Esophagus squamous epithelium (tissue), 5 donors: ENCODE measurements around the gene PLCH2. TPM values are rescaled to one million over a fixed set of nuclear protein-coding genes. Genes with fewer than 3 reads are reported as not detected.

Experiments used
- DNase-seq: peaks from one replicate; lab custom pipeline; 2025; lab: John Stamatoyannopoulos, UW
- H3K27ac ChIP-seq, 4 donors: fragments of 200-600 bp; sonication (generic); one replicate each; pipeline ENCODE4 v1.5.1; 2016 to 2019; ENCODE audit warnings: mild to moderate bottlenecking in 1 of 4
- H3K27me3 ChIP-seq, 4 donors: fragments of 200-600 bp; sonication (generic); 1 replicate in 3 of 4; 2 replicates in 1 of 4; pipeline versions ENCODE4 v1.5.1 to v1.6.0; 2017 to 2021; ENCODE audit warnings: antibody characterized with exemption in 1 of 4
- H3K36me3 ChIP-seq, 3 donors: fragments of 200-600 bp; sonication (generic); one replicate each; pipeline ENCODE4 v1.5.1; 2016 to 2019
- H3K4me1 ChIP-seq, 3 donors: fragments of 200-600 bp; sonication (generic); one replicate each; pipeline ENCODE4 v1.5.1; 2017 to 2019
- H3K4me3 ChIP-seq, 4 donors: fragments of 200-600 bp; sonication (generic); 1 replicate in 3 of 4; 2 replicates in 1 of 4; pipeline ENCODE4 v1.5.1; 2016 to 2019; ENCODE audit warnings: mild to moderate bottlenecking in 2 of 4, moderate library complexity in 1 of 4
- H3K9me3 ChIP-seq, 3 donors: fragments of 200-600 bp; sonication (generic); one replicate each; pipeline ENCODE4 v1.5.1; 2016 to 2019
- POLR2A ChIP-seq, 4 donors: fragments of 450-650 bp; IDR thresholded peaks; one replicate each; pipeline ENCODE4 v1.6.1; 2017; ENCODE audit warnings: antibody characterized with exemption in 4 of 4, mild to moderate bottlenecking in 4 of 4, moderate library complexity in 3 of 4
- WGBS, 2 donors: methylation state at CpG; one replicate each; pipeline ENCODE4 v1.1.5; 2018; 5-methylcytosine and 5-hydroxymethylcytosine counted together
- intact Hi-C: fragments of 100-400 bp; cut with DNase I; formaldehyde crosslinking; loops from one replicate; pipeline ENCODE4 v1.15.0; 2022
- total RNA-seq, 4 donors: library from RNA; depleted of rRNA; stranded (reverse); fragments of >200 nt; gene quantifications; one replicate each; pipeline ENCODE4 v1.1.0, GENCODE V29; 2016
- TF ChIP-seq, protein P1 (sequence below), 6 experiments: fragments of 450-650 bp in 4 of 6; fragments of 200-600 bp in 2 of 6; sonication (generic) in 2 of 6; IDR thresholded peaks; one replicate each; pipeline ENCODE4 v1.5.1; 2016 to 2019; ENCODE audit warnings: antibody characterized with exemption in 6 of 6, mild to moderate bottlenecking in 4 of 6, moderate library complexity in 4 of 6
- donor health status: DM: yes; HTN: yes; CAD: no.

The PLCH2 gene
- total RNA-seq, 4 donors from 2014 or later, result 26.1 to 34.3 (median 31.5) TPM

DNA sequence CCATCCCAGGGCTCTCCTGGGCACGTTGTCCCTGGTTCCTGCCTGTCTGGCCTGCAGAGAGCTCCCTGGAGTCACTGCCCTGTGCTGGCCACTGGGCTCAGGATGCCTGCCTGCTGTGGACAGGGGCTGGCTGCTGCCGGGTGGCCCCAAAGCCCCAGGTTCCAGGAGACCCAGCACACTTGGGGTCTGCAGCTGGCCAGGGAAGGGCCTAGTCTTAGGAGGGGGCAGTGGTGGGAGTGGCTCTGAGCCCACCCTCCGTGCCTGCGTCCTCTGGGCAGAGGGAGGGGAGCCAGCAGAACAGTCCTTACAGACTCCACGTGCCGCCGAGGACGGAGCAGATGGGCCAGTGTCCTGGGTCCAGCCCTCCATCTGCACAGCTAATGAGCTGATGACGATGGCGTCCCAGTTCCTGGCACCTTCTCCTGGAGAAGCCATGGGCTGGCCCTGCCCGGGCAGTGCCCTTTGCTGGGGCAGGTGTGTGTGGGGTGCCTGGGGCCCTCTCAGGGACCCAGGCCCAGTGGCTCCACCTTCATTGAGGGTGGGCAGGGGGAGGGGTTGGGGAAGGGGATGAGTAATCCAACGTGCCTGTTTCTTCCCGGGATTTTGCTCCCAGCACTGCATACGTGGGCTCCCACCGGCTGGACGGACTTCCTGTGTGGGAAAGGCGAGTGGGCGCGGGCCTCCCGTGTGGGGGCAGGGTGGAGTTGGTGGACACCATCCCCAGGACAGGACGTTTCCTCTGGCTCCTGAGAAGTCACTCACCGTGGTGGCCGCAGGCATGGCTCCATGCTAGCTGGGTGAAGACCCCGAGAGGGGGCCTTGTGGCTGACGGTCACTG, 6.8 kb upstream of the PLCH2 start:
- intact Hi-C loops, result no loop called here
- H3K27ac ChIP-seq, result no peak overlapping the region
- DNase-seq, result no peak
- WGBS, 2 donors, result 35 to 69% methylated on average over 3 to 4 of the region's 25 CpGs
- peaks cover 0 to 96% (median 6%) of the 10 kb centered on the region in 4 donors for H3K27me3 ChIP-seq
- H3K36me3 ChIP-seq, result no peaks in the 10 kb centered on the region
- H3K4me3 ChIP-seq, result no peak overlapping the region
- no peak for TF ChIP-seq POLR2A (IDR thresholded peaks at IDR 0.05)
- TF ChIP-seq, protein P1, sequence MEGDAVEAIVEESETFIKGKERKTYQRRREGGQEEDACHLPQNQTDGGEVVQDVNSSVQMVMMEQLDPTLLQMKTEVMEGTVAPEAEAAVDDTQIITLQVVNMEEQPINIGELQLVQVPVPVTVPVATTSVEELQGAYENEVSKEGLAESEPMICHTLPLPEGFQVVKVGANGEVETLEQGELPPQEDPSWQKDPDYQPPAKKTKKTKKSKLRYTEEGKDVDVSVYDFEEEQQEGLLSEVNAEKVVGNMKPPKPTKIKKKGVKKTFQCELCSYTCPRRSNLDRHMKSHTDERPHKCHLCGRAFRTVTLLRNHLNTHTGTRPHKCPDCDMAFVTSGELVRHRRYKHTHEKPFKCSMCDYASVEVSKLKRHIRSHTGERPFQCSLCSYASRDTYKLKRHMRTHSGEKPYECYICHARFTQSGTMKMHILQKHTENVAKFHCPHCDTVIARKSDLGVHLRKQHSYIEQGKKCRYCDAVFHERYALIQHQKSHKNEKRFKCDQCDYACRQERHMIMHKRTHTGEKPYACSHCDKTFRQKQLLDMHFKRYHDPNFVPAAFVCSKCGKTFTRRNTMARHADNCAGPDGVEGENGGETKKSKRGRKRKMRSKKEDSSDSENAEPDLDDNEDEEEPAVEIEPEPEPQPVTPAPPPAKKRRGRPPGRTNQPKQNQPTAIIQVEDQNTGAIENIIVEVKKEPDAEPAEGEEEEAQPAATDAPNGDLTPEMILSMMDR (IDR thresholded peaks at IDR 0.05), result no peak
- no peaks in the 10 kb centered on the region for H3K9me3 ChIP-seq
- H3K4me1 ChIP-seq, result peaks cover 0 to 40% (median 3%) of the 10 kb centered on the region in 3 donors

DNA sequence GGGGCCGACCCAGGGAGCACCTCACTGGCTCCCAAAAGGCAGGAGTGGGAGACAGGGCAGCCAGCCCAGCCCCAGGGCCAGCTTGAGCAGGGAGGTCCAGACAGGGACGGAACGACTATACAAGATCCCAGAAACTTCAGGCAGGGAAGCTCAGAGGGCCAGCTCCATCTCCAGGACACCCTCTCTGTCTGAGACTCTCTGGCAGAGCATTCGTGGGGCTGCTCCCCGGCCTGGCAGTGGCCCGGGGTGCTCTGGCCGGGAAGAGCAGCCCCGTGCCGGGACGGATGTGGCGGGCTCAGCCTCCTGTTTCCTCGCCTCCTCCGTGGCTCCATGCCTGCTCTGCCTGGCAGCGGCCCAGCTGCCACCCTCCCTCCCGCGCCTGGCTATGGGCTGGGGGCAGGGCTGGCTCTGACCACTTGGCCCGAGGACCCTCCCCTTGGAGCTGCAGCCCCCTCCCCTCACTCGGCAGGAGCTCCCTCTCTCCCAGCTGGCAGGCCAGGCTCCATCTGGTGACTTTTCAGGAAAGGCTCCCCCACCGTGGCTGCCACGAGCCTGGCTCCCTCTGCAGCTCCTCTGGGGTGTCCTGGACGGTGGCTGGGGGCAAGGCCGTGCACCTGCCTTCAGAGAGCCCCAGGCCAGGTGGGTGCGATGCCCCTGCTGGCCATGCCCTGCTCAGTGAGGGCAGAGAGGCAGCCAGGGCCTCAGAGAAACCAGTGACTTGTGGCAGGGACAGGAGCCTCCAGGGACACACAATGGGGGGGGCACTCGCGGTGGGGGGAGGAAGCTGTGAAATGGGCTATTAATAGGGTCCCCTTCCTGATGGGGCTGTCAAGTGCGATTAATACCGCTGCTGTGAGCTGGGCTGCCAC, 5.6 kb upstream of the PLCH2 start:
- DNase-seq, result no peak
- H3K27me3 ChIP-seq, result peaks cover 0 to 84% (median 6%) of the 10 kb centered on the region in 4 donors
- peaks cover 0 to 41% (median 3%) of the 10 kb centered on the region in 3 donors for H3K4me1 ChIP-seq
- H3K4me3 ChIP-seq, result no peak overlapping the region
- WGBS, 2 donors, result 51 to 61% methylated on average over 4 to 6 of the region's 27 CpGs
- no peaks in the 10 kb centered on the region for H3K36me3 ChIP-seq
- TF ChIP-seq, protein P1 (IDR thresholded peaks at IDR 0.05), result no peak
- TF ChIP-seq POLR2A (IDR thresholded peaks at IDR 0.05), result no peak
- no peaks in the 10 kb centered on the region for H3K9me3 ChIP-seq
- H3K27ac ChIP-seq, result no peak overlapping the region
- intact Hi-C loops, result no loop called here

DNA sequence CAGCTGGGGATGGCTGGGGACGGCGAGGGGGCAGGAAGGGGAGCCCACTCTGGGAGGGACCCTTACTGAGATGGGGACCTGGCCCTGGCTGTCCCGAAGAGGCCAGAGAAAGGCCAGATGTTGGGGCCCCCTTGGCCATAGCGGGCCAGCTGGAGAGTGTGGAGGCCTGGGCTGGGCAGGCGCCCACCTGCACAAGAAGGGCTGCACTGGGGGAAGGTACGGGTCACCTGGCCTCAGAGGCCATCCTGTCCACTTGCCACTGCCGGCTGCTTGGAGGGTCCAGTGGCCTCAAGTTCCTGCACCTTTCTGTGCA, 5.0 kb upstream of the PLCH2 start:
- peaks cover 0 to 78% (median 6%) of the 10 kb centered on the region in 4 donors for H3K27me3 ChIP-seq
- H3K27ac ChIP-seq, result no peak overlapping the region
- intact Hi-C loops, result no loop called here
- no peaks in the 10 kb centered on the region for H3K9me3 ChIP-seq
- no peaks in the 10 kb centered on the region for H3K36me3 ChIP-seq
- 41 to 89% methylated on average over 2 to 3 of the region's 7 CpGs for WGBS, 2 donors
- no peak for DNase-seq
- TF ChIP-seq POLR2A (IDR thresholded peaks at IDR 0.05), result no peak
- H3K4me3 ChIP-seq, result no peak overlapping the region
- peaks cover 0 to 43% (median 3%) of the 10 kb centered on the region in 3 donors for H3K4me1 ChIP-seq

DNA sequence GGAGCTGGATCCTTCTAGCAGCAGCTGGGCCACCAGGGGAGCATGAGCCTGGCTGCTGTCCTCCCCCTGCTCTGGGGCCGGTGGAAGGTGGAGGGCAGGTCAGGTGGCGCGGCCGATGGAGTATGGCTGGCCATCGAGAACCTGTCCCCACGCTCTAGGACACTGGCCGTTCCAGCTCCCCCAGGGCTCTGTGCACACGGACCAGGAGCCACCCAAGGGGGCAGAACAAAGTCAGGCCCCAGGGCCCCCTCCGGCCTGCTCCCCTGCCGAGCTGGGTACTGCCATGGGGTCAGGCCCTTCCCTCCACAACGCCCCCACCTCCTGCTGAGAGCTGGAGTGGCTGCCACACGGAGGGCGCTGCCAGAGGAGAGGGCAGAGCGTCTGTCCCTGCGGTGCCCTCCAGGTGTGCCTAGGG, 4.5 kb upstream of the PLCH2 start:
- Histone ChIP-seq H3K4me3 (no peak overlapping the region), H3K4me1 (peaks cover 0 to 38% (median 3%) of the 10 kb centered on the region in 3 donors), H3K27ac (no peak overlapping the region), H3K9me3 (no peaks in the 10 kb centered on the region), H3K36me3 (no peaks in the 10 kb centered on the region), H3K27me3 (peaks cover 0 to 73% (median 6%) of the 10 kb centered on the region in 4 donors)
- no peak for DNase-seq
- no peak for TF ChIP-seq POLR2A (IDR thresholded peaks at IDR 0.05)
- TF ChIP-seq, protein P1 (IDR thresholded peaks at IDR 0.05), result no peak
- WGBS, 2 donors, result 82 to 90% methylated on average over 2 to 8 of the region's 15 CpGs
- intact Hi-C loops, result no loop called here

DNA sequence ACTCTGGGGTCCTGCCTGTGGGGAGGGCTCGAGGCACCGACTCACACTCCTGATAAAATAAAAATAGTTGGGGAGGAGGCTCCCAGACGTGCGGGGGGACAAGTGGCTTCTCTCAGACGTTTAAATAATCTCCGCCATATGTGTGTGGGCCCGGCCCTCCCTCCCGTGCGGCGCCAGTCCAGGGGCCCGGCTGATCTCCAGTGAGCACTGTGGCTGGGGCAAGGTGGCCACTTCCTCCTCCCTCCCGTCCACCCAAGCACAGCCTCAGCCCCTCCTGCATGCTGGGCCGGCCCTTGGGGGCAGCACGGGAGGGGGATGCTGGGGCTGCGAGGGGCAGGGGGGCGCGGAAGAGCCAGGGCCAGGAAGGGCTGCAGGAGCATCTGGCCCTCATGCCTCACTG, 4.0 kb upstream of the PLCH2 start:
- DNase-seq, result no peak
- Histone ChIP-seq H3K27ac (no peak overlapping the region), H3K4me1 (peaks cover 0 to 33% (median 2%) of the 10 kb centered on the region in 3 donors), H3K27me3 (peaks cover 0 to 69% (median 4%) of the 10 kb centered on the region in 4 donors), H3K9me3 (no peaks in the 10 kb centered on the region), H3K4me3 (no peak overlapping the region), H3K36me3 (no peaks in the 10 kb centered on the region)
- WGBS, 2 donors, result 56% methylated on average over 6 of the region's 17 CpGs; no CpG with 5 or more reads in 1 of the 2 donors
- TF ChIP-seq, protein P1 (IDR thresholded peaks at IDR 0.05), result no peak
- TF ChIP-seq POLR2A (IDR thresholded peaks at IDR 0.05), result no peak
- intact Hi-C loops, result no loop called here
